WTC11 (cell line): ENCODE results near the gene MTHFD1L. TPM values are rescaled to one million over a fixed set of nuclear protein-coding genes. Genes with fewer than 3 reads are reported as not detected.

Experiments used
- ATAC-seq: fragments of 200-7000 bp; cut with Tn5 transposase; 2 replicates; pipeline ENCODE4 v1.10.0; 2021; ENCODE audit warnings: mild to moderate bottlenecking, moderate library complexity
- CTCF ChIA-PET: fragments of 300-600 bp; sonication (Branson Sonifier 250); formaldehyde crosslinking; loops from one replicate; lab custom pipeline; 2021; ENCODE audit warnings: antibody characterized with exemption; lab: Charles Lee
- POLR2A ChIA-PET: fragments of 350-600 bp; sonication (Branson Sonifier 250); formaldehyde crosslinking; loops from one replicate; lab custom pipeline; 2021; ENCODE audit warnings: antibody characterized with exemption; lab: Charles Lee
- DNase-seq: peaks from one replicate; pipeline ENCODE4 v3.0.0; 2021; ENCODE audit warnings: low spot score
- H3K27ac Mint-ChIP-seq: 2 replicates; pipeline ENCODE4 v1.8.0; 2021; ENCODE audit warnings: mixed read lengths
- H3K27me3 Mint-ChIP-seq: 2 replicates; pipeline ENCODE4 v1.8.0; 2021; ENCODE audit warnings: low read depth, mild to moderate bottlenecking, moderate library complexity, mixed read lengths
- H3K36me3 Mint-ChIP-seq: 2 replicates; pipeline ENCODE4 v1.8.0; 2021; ENCODE audit warnings: mixed read lengths
- H3K4me1 Mint-ChIP-seq: 2 replicates; pipeline ENCODE4 v1.8.0; 2022; ENCODE audit warnings: mixed read lengths
- H3K4me3 Mint-ChIP-seq: 2 replicates; pipeline ENCODE4 v1.8.0; 2021; ENCODE audit warnings: mild to moderate bottlenecking, moderate library complexity, mixed read lengths
- H3K9me3 Mint-ChIP-seq: 2 replicates; pipeline ENCODE4 v1.8.0; 2021; ENCODE audit warnings: mixed read lengths
- ELF4 ChIP-seq: sonication (generic); formaldehyde crosslinking; IDR thresholded peaks from 2 replicates; pipeline ENCODE4 v1.8.1; 2022; ENCODE audit warnings: low read depth, mild to moderate bottlenecking, moderate library complexity, missing genetic modification reagents
- ESRRA ChIP-seq: sonication (generic); formaldehyde crosslinking; IDR thresholded peaks from 2 replicates; pipeline ENCODE4 v1.8.1; 2022; ENCODE audit warnings: mild to moderate bottlenecking, missing genetic modification reagents, borderline replicate concordance
- FOXJ3 ChIP-seq: sonication (generic); formaldehyde crosslinking; IDR thresholded peaks from 2 replicates; pipeline ENCODE4 v1.9.0; 2021; ENCODE audit warnings: missing genetic modification reagents, mild to moderate bottlenecking, borderline replicate concordance
- NFATC4 ChIP-seq: fragments of 250-450 bp; sonication (Bioruptor Pico); IDR thresholded peaks from 2 replicates; pipeline ENCODE4 v1.9.0; 2021; ENCODE audit warnings: mild to moderate bottlenecking
- RORB ChIP-seq: fragments of 250-450 bp; sonication (Bioruptor Pico); IDR thresholded peaks from 2 replicates; pipeline ENCODE4 v1.9.0; 2021; ENCODE audit warnings: mild to moderate bottlenecking
- SOX15 ChIP-seq: fragments of 250-450 bp; sonication (Bioruptor Pico); IDR thresholded peaks from 2 replicates; pipeline ENCODE4 v1.9.0; 2021; ENCODE audit warnings: mild to moderate bottlenecking
- TP53 ChIP-seq: sonication (generic); formaldehyde crosslinking; IDR thresholded peaks from 2 replicates; pipeline ENCODE4 v1.8.1; 2023; ENCODE audit warnings: mild to moderate bottlenecking, missing genetic modification reagents
- total RNA-seq: library from RNA; stranded (reverse); gene quantifications from 3 replicates; pipeline ENCODE4 v1.2.3, GENCODE V29; 2021
- TF ChIP-seq, protein P1 (sequence below): sonication (generic); formaldehyde crosslinking; IDR thresholded peaks from 2 replicates; pipeline ENCODE4 v1.8.0; 2023; ENCODE audit warnings: missing genetic modification reagents, mild to moderate bottlenecking, borderline replicate concordance
- TF ChIP-seq, protein P2 (sequence below): fragments of 250-450 bp; sonication (Bioruptor Pico); IDR thresholded peaks from 2 replicates; pipeline ENCODE4 v1.8.0; 2021; ENCODE audit warnings: mild to moderate bottlenecking
- TF ChIP-seq, protein P3 (sequence below): sonication (generic); formaldehyde crosslinking; IDR thresholded peaks from 2 replicates; pipeline ENCODE4 v1.8.1; 2023; ENCODE audit warnings: mild to moderate bottlenecking, missing genetic modification reagents, moderate library complexity
- TF ChIP-seq, protein P4 (sequence below): fragments of 250-450 bp; sonication (Bioruptor Pico); conservative IDR thresholded peaks from 2 replicates; pipeline ENCODE4 v1.9.0; 2021; ENCODE audit warnings: mild to moderate bottlenecking

Gene MTHFD1L
- total RNA-seq, 1 experiment from 2014 or later: 104 TPM

DNA sequence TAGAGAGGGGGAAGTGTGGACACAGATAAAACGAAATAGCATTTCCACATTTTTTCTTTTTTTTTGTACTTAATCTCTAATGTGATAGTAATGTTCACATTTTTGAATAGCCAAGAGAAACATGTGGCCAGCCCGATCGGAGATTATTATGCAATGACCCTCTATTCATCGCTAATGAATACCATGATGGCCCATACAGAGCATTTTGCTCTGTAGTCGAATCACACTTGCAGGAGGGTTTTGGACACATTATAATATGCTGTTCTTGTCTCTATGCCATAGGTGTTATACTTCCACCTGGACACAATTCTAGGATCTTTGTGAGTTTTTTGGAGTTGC is 60.1 kb downstream of the MTHFD1L start (continued):
- TF ChIP-seq, protein P1, sequence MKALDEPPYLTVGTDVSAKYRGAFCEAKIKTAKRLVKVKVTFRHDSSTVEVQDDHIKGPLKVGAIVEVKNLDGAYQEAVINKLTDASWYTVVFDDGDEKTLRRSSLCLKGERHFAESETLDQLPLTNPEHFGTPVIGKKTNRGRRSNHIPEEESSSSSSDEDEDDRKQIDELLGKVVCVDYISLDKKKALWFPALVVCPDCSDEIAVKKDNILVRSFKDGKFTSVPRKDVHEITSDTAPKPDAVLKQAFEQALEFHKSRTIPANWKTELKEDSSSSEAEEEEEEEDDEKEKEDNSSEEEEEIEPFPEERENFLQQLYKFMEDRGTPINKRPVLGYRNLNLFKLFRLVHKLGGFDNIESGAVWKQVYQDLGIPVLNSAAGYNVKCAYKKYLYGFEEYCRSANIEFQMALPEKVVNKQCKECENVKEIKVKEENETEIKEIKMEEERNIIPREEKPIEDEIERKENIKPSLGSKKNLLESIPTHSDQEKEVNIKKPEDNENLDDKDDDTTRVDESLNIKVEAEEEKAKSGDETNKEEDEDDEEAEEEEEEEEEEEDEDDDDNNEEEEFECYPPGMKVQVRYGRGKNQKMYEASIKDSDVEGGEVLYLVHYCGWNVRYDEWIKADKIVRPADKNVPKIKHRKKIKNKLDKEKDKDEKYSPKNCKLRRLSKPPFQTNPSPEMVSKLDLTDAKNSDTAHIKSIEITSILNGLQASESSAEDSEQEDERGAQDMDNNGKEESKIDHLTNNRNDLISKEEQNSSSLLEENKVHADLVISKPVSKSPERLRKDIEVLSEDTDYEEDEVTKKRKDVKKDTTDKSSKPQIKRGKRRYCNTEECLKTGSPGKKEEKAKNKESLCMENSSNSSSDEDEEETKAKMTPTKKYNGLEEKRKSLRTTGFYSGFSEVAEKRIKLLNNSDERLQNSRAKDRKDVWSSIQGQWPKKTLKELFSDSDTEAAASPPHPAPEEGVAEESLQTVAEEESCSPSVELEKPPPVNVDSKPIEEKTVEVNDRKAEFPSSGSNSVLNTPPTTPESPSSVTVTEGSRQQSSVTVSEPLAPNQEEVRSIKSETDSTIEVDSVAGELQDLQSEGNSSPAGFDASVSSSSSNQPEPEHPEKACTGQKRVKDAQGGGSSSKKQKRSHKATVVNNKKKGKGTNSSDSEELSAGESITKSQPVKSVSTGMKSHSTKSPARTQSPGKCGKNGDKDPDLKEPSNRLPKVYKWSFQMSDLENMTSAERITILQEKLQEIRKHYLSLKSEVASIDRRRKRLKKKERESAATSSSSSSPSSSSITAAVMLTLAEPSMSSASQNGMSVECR (CRISPR knock-in tag): no peak
- TF ChIP-seq SOX15 (CRISPR knock-in tag): no peak
- TF ChIP-seq NFATC4 (CRISPR knock-in tag): no peak
- TF ChIP-seq FOXJ3: no peak

DNA sequence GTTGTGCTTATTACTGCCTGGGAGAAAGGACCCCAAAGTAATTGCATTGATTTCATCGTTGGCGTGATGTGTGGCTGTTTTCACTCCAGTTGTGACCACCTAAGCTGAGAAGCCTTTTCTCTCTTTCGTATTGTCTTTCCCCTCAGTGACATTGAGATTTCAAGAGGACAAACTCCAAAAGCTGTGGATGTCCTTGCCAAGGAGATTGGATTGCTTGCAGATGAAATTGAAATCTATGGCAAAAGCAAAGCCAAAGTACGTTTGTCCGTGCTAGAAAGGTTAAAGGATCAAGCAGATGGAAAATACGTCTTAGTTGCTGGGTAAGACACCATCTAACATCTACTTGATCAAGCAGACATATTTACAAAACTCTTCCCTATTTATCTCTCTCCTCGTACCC is 60.5 kb downstream of the MTHFD1L start:
- POLR2A ChIA-PET: no interaction called here
- Mint-ChIP-seq H3K4me1 (no peaks in the 10 kb centered on the region), H3K27ac (no peak overlapping the region; the same call in 1 of the 2 replicates), H3K36me3 (peaks cover 53% of the 10 kb centered on the region), H3K9me3 (no peaks in the 10 kb centered on the region), H3K27me3 (no peaks in the 10 kb centered on the region), H3K4me3 (no peak overlapping the region)
- TF ChIP-seq SOX15 (CRISPR knock-in tag) (no peak), TP53 (no peak), RORB (no peak), ESRRA (CRISPR knock-in tag) (no peak), ELF4 (CRISPR knock-in tag) (no peak)
- TF ChIP-seq, protein P2, sequence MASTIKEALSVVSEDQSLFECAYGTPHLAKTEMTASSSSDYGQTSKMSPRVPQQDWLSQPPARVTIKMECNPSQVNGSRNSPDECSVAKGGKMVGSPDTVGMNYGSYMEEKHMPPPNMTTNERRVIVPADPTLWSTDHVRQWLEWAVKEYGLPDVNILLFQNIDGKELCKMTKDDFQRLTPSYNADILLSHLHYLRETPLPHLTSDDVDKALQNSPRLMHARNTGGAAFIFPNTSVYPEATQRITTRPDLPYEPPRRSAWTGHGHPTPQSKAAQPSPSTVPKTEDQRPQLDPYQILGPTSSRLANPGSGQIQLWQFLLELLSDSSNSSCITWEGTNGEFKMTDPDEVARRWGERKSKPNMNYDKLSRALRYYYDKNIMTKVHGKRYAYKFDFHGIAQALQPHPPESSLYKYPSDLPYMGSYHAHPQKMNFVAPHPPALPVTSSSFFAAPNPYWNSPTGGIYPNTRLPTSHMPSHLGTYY: no peak
- TF ChIP-seq, protein P3, sequence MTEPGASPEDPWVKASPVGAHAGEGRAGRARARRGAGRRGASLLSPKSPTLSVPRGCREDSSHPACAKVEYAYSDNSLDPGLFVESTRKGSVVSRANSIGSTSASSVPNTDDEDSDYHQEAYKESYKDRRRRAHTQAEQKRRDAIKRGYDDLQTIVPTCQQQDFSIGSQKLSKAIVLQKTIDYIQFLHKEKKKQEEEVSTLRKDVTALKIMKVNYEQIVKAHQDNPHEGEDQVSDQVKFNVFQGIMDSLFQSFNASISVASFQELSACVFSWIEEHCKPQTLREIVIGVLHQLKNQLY (CRISPR knock-in tag): no peak
- TF ChIP-seq, protein P1 (CRISPR knock-in tag): no peak
- TF ChIP-seq, protein P4, sequence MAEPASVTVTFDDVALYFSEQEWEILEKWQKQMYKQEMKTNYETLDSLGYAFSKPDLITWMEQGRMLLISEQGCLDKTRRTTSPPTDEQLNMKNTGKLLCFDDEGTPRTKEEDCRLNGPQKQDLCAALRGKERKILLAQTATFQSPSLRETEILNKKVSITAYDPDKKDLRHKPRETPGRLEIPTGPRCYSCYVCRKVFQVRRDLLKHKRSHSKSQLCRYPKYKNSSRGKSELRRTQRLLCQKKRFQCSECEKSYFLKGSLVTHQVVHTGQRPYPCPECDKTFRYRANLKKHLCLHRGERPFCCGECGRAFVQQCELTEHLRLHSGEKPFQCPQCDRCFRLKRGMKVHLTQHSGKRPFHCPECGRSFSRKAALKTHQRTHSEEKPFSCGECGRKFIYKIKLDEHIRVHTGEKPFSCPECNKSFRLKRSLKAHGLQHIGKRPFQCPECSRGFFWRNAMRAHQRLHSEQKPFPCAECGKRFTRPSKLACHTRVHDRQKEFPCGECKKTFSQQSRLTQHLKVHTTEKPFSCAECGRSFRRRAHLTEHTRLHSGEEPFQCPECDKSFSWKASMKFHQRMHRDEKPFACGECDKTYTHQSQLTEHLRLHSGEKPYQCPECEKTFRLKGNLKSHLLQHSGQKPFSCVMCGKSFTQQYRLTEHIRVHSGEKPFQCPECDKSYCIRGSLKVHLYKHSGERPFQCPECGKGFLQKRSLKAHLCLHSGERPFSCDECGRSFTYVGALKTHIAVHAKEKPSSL (CRISPR knock-in tag): no peak
- CTCF ChIA-PET: no interaction called here
- no peak for ATAC-seq
- no peak for DNase-seq
